T-helper 2 cell (primary cell): ENCODE data around the gene SLC25A34.
"Not testable (repeated sequence)": the region's sequence is repeated elsewhere in the genome, so short reads cannot be mapped to it uniquely, and the experiment has no call there.

Experiments
- DNase-seq, 5 experiments: peaks; one replicate each; pipeline versions ENCODE4 v3.0.0 to v3.0.0-alpha.2; 2012 to 2022
- total RNA-seq, 2 donors: gene quantifications; one replicate each; lab custom pipeline; 2026; lab: John Stamatoyannopoulos, UW

SLC25A34 gene
- 0.94 to 4.4 reads per million in 2 donors for total RNA-seq

DNA sequence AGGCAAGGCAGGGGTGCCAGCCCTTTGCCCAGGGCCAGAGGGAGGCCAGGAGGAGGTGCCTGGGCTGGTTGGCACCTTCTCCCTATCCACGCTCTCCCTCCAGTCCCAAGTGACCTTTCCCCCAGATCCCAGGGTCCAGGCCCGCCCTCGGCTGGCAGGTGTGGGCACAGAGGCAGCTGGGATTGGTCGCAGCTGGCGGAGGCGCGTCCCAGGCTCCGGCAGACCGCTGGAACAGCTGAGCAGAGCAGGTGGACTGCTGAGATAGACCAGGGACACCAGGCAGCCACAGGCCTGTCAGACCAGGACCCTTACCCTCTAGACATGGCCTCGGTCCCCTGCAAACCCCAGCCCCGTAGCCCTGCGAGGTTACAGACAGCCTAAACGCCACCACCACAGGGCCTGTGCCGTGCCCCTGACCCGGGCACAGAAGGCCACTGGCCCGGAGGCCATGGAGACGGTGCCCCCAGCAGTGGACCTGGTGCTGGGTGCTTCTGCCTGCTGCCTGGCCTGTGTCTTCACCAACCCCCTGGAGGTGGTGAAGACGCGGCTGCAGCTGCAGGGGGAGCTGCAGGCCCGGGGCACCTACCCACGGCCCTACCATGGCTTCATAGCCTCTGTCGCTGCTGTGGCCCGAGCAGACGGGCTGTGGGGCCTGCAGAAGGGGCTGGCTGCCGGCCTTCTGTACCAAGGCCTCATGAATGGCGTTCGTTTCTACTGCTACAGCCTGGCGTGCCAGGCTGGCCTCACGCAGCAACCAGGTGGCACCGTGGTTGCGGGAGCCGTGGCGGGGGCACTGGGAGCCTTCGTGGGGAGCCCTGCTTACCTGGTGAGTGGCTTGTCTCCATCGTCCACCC lies at the start of gene SLC25A34:
Gene SLC25A34, plus strand, starts transcription at position 221 of the 854 bp plus-strand sequence. Its CDS starts 228 bp downstream, at position 449.
- DNase-seq = no peak

GRCh38 chr1:15687446-15687845 lies 48.6 kb upstream of the SLC25A34 start:
- peak in 1 of 5 experiments; percentile 14 for DNase-seq

GRCh38 chr1:15690317-15690716 lies 45.7 kb upstream of the SLC25A34 start:
- no peak for DNase-seq

DNA sequence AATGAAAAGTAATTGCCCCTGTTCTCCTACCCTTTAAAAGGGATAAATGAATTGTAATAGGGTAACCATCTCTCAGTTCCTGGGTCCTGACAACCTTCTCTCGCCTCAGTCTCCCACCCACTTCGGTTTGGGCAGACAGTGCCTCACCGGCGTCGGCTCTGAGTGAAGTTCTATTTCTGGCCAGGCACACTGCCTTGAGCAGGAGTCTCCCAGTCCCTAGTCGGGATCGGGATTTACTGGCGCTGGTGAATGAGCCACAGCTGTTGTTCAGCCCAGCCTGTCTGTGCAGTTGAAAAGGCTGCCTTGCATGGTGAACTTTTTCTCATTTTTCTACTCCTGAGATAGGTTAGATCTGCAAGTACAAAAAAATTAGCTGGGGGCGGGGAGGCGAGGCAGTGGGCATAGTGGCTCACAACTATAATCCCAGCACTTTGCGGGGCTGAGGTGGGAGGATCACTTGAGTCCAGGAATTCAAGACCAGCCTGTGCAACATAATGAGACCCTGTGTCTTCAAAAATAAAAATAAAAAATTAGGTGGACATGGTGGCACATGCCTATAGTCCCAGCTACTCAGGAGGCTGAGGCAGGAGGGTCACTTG lies 44.5 kb upstream of the SLC25A34 start:
- DNase-seq = no peak

- DNase-seq = no peak
These were observed 43.9 kb upstream of the SLC25A34 start for GRCh38 chr1:15692121-15692682.

- no peak for DNase-seq
These were observed 42.7 kb upstream of the SLC25A34 start for GRCh38 chr1:15693371-15693770.

DNA sequence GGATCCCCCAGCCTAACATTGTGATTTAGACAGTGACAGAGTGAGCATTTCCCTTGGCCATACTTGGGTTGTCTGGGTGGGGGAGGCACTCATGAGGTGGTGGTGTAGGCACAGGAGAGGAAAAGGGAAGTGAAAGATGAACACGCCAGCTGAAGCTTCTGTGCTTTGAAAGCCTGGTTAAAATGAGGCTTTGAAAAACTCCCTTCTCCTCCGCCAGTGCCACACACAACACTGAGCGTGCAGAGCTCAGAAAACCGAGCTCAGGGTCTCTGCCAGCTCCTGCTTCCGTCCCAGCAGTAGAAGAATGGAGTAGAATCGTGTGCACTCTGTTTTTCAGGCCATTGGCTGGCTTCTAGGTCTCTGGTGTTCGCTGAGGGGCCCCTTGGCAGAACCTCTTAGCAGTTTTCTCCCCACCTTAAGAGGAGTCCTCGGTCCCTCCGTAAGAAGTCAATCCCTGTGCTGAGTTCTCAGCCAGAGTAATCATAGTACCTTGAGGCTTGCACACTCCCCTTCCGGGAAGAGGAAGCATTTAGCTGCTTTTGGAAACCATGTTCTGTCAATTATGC lies 39.0 kb upstream of the SLC25A34 start:
- DNase-seq = peak in 2 of 5 experiments; percentile 1 to 72

DNA sequence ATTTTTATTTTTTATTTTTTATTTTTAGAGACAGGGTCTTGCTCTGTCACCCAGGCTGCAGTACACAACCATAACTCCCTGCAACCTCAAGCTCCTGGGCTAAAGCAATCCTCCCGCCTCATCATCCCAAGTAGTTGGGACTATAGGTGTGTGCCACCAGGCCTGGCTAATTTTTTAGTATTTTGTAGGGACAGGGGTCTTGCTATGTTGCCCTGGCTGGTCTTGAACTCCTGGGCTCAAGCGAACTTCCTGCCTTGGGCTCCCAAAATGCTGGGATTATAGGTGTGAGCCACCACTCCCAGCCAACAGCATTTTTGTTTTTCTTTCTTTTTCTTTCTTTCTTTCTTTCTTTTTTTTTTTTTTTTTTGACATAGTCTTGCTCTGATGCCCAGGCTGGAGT lies 37.9 kb upstream of the SLC25A34 start:
- DNase-seq = no peak

DNA sequence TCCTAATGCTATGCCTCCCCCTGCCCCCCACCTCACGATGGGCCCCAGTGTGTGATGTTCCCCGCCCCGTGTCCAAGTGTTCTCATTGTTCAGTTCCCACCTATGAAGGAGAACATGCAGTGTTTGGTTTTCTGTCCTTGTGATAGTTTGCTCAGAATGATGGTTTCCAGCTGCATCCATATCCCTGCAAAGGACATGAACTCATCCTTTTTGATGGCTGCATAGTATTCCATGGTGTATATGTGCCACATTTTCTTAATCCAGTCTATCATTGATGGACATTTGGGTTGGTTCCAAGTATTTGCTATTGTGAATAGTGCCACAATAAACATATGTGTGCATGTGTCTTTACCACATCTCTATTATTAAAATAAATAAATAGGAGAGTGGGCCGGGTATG lies 36.7 kb upstream of the SLC25A34 start:
- DNase-seq = not testable (repeated sequence)

DNA sequence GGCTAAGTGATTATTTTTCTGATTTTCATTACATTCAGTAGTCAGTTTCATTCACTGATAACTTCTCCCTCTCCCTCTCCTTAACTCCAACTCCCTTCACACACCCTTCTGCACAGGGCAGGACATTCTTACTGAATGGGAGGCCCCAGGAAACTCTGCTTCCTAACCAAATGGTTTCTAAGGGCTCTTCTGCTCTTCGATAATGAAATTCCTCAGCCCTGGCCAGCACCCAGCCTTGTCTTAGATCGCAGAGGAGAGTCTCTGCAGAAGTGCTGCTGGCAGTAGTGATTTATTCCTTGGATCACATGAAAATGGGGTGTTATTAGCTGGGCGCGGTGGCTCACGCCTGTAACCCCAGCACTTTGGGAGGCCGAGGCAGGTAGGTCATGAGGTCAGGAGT lies 35.5 kb upstream of the SLC25A34 start:
- DNase-seq = no peak

GRCh38 chr1:15701784-15702183 lies 34.3 kb upstream of the SLC25A34 start:
- no peak for DNase-seq

- DNase-seq = no peak
These were observed 33.1 kb upstream of the SLC25A34 start for GRCh38 chr1:15702722-15703550.

GRCh38 chr1:15703562-15703961 lies 32.5 kb upstream of the SLC25A34 start:
- DNase-seq = no peak

DNA sequence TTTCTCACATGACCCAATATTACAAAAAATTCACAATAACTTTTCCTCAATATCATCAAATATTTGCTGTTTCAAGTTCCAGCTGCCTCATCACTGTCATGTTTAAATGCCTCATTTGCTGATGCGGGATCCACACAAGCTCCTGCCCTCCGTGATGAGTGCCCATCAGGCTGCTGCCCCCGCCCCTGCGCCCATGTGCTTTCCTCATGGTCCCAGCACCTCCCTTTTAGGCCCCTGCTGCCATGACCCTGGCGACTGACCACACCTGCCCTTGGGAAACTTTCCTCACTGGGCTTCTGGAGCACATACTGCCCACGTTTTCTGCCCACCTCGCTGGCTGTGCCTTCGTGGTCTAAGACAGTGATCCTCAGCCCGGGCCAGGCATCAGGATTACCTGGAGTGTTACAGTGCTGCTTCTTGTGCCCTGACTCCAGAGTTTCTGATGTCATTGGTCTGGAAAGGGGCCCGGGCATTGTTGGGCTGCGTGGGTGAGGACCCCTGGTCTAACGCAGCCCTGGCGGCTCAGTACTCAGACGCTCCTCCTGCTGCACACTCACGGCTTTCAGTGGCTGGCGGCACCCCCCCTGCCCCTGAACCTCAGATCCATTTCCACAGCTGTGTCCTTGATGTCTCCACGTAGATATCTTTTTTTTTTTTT lies 31.4 kb upstream of the SLC25A34 start:
- no peak for DNase-seq

- no peak for DNase-seq
These were observed 30.9 kb upstream of the SLC25A34 start for GRCh38 chr1:15705184-15705566.

DNA sequence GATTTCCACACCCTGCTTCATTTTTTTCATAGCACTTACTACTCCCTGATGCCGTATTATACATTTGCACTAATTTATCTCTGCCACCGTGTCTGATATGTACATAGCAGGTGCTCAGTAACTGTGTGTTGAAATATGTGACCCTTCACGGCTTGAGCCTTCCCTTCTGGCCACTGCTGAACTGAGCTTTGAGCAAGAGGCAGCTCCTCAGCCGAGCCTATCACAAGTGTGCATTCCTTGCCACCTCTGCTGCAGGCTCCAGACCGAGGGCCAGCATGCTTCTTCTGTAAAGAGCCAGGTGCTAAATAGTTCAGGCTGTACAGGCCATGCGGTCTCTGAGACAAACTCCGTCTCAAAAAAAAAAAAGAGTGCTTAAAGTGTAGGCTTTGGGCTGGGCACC lies 29.3 kb upstream of the SLC25A34 start:
- no peak for DNase-seq

GRCh38 chr1:15707239-15707925 lies 28.7 kb upstream of the SLC25A34 start:
- DNase-seq = no peak

DNA sequence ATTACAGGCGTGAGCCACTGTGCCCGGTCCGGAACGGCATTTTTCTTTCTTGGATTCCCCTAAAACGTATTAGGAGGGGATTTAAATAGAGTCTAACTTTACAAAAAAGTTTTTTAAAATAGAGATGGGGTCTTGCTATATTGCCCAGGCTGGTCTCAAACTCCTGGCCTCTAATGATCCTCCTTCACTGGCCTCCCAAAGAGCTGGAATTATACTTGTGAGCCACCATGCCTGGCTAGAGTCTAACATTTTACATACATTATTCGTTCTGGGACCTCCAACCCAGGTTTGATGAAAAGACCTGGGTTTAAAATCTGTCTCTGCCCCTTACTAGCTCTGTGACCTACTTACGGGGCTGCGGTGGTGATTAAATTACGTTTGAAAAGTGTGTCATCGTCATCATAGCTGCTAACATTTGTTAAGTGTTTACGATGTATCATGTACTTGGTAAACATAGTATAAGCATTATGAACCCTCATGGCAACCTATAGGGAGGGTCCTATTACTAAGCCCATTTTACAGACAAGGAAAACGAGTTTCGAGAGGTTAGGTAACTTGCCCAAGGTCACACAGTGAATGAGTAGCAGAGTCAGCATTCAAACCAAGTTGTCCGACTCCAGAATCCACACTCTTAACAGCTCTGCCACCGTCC lies 27.4 kb upstream of the SLC25A34 start:
- no peak for DNase-seq

DNA sequence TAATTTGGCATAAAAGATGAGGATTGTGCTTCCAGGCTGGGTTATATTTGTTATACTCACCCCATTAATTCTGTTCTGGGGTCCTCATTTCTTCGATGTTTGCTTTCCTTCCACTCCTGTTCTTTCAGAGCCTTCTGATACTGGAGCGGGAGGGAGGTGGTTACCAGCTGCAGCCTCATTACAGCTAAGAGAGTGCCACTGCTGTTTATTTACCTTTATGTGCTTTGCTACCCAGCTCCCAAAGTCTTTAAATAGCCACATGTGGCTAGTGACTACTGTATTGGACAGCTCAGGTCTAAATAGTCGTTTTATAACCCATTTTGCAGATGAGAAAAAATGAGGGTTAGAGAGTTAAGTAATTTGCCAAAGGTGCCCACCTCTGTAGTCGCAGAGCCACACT lies 26.8 kb upstream of the SLC25A34 start:
- no peak for DNase-seq

- DNase-seq = no peak
These were observed 23.9 kb upstream of the SLC25A34 start for GRCh38 chr1:15712168-15712567.
